ENCODE measurements around the gene ZNF789. TPM values are rescaled to one million over a fixed set of nuclear protein-coding genes. Genes with fewer than 3 reads are reported as not detected.
A peak's percentile ranks its signal among the peaks of the same experiment; 100 is the strongest.
"Not testable (repeated sequence)": the region's sequence is repeated elsewhere in the genome, so short reads cannot be mapped to it uniquely, and the experiment has no call there.

The ZNF789 gene
- total RNA-seq, result 5.2 TPM

GRCh38 chr7:99472561-99473314, at the start of gene ZNF789:
TSS of gene ZNF789 (plus strand) at chr7:99472890. CDS start at chr7:99476457, 3,567 bp downstream.
- DNase-seq (ENCODE audit: low spot score), result peak; percentile 98
- ATAC-seq, result peak; percentile 95

GRCh38 chr7:99424932-99425730, 47.6 kb upstream of the ZNF789 start:
- no peak for DNase-seq (ENCODE audit: low spot score)

GRCh38 chr7:99428972-99429566, 43.6 kb upstream of the ZNF789 start:
- DNase-seq (ENCODE audit: low spot score), result no peak
- ATAC-seq, result no peak

More at GRCh38 chr7:99424932-99425730, 47.6 kb upstream of the ZNF789 start:
- no peak for ATAC-seq

GRCh38 chr7:99429756-99430155, 42.9 kb upstream of the ZNF789 start:
- ATAC-seq (no peak), DNase-seq (ENCODE audit: low spot score) (no peak)

GRCh38 chr7:99431756-99432540, 40.7 kb upstream of the ZNF789 start:
- ATAC-seq, result not testable (repeated sequence)

GRCh38 chr7:99433158-99433557, 39.5 kb upstream of the ZNF789 start:
- DNase-seq (ENCODE audit: low spot score) (no peak), ATAC-seq (no peak)

More at GRCh38 chr7:99431756-99432540, 40.7 kb upstream of the ZNF789 start:
- not testable (repeated sequence) for DNase-seq (ENCODE audit: low spot score)

- ATAC-seq (peak; percentile 33), DNase-seq (ENCODE audit: low spot score) (no peak)
Measured at GRCh38 chr7:99437946-99438572, 34.6 kb upstream of the ZNF789 start.

- DNase-seq (ENCODE audit: low spot score), result peak; percentile 96
- peak; percentile 97 for ATAC-seq
Measured at GRCh38 chr7:99438573-99439480, 33.9 kb upstream of the ZNF789 start, which contains the start of the genes CPSF4 and PTCD1. TSS of gene CPSF4 (plus strand) at chr7:99438943. CDS start at chr7:99439083, 140 bp downstream. TSS of gene PTCD1 (minus strand) at chr7:99438798. CDS start at chr7:99435242, 3,556 bp downstream.

GRCh38 chr7:99440195-99440594, 32.5 kb upstream of the ZNF789 start:
- ATAC-seq (no peak), DNase-seq (ENCODE audit: low spot score) (no peak)

GRCh38 chr7:99446096-99446495, 26.6 kb upstream of the ZNF789 start:
- ATAC-seq, result peak; percentile 14

GRCh38 chr7:99447943-99448342, 24.7 kb upstream of the ZNF789 start:
- no peak for DNase-seq (ENCODE audit: low spot score)

More at GRCh38 chr7:99446096-99446495, 26.6 kb upstream of the ZNF789 start:
- no peak for DNase-seq (ENCODE audit: low spot score)

GRCh38 chr7:99448855-99449254, 23.8 kb upstream of the ZNF789 start:
- ATAC-seq, result no peak
- DNase-seq (ENCODE audit: low spot score), result no peak

More at GRCh38 chr7:99447943-99448342, 24.7 kb upstream of the ZNF789 start:
- peak; percentile 64 for ATAC-seq

GRCh38 chr7:99449326-99449725, 23.4 kb upstream of the ZNF789 start:
- no peak for ATAC-seq
- no peak for DNase-seq (ENCODE audit: low spot score)

GRCh38 chr7:99451936-99452335, 20.8 kb upstream of the ZNF789 start:
- no peak for DNase-seq (ENCODE audit: low spot score)

GRCh38 chr7:99452541-99452940, 20.1 kb upstream of the ZNF789 start:
- no peak for ATAC-seq
- DNase-seq (ENCODE audit: low spot score), result no peak

More at GRCh38 chr7:99451936-99452335, 20.8 kb upstream of the ZNF789 start:
- no peak for ATAC-seq

GRCh38 chr7:99453105-99453504, 19.6 kb upstream of the ZNF789 start:
- DNase-seq (ENCODE audit: low spot score), result no peak
- ATAC-seq, result no peak

GRCh38 chr7:99455874-99456273, 16.8 kb upstream of the ZNF789 start:
- no peak for ATAC-seq

GRCh38 chr7:99456288-99456687, 16.4 kb upstream of the ZNF789 start:
- no peak for DNase-seq (ENCODE audit: low spot score)

More at GRCh38 chr7:99455874-99456273, 16.8 kb upstream of the ZNF789 start:
- no peak for DNase-seq (ENCODE audit: low spot score)

More at GRCh38 chr7:99456288-99456687, 16.4 kb upstream of the ZNF789 start:
- ATAC-seq, result peak; percentile 38
